Measurements from ENCODE around the gene WNK2. TPM values are rescaled to one million over a fixed set of nuclear protein-coding genes. Genes with fewer than 3 reads are reported as not detected.

The WNK2 gene
- total RNA-seq, 3 donors from 2014 or later = 2.7 to 3.3 (median 3.0) TPM

- peaks cover 2% of the 10 kb centered on the region for H3K27me3 Mint-ChIP-seq (ENCODE audit: low read depth)
- no peaks in the 10 kb centered on the region for H3K9me3 Mint-ChIP-seq
- no peak for ATAC-seq
- H3K4me1 Mint-ChIP-seq (ENCODE audit: low read depth) = peaks cover 7% of the 10 kb centered on the region
- H3K4me3 Mint-ChIP-seq = no peak overlapping the region
- no peak for DNase-seq
- no peaks in the 10 kb centered on the region for H3K36me3 Mint-ChIP-seq (ENCODE audit: insufficient read depth)
Observed at GRCh38 chr9:93298498-93299417, 114.8 kb downstream of the WNK2 start.

GRCh38 chr9:93299418-93300174 lies 115.7 kb downstream of the WNK2 start:
- Mint-ChIP-seq H3K4me3 (no peak overlapping the region), H3K9me3 (no peaks in the 10 kb centered on the region), H3K36me3 (ENCODE audit: insufficient read depth) (no peaks in the 10 kb centered on the region), H3K27me3 (ENCODE audit: low read depth) (no peaks in the 10 kb centered on the region), H3K4me1 (ENCODE audit: low read depth) (peaks cover 7% of the 10 kb centered on the region)
- no peak for DNase-seq
- no peak for ATAC-seq

- peaks cover 5% of the 10 kb centered on the region for H3K4me1 Mint-ChIP-seq (ENCODE audit: low read depth)
- H3K36me3 Mint-ChIP-seq (ENCODE audit: insufficient read depth) = no peaks in the 10 kb centered on the region
- ATAC-seq = no peak
- H3K4me3 Mint-ChIP-seq = no peak overlapping the region
- no peaks in the 10 kb centered on the region for H3K27me3 Mint-ChIP-seq (ENCODE audit: low read depth)
- no peaks in the 10 kb centered on the region for H3K9me3 Mint-ChIP-seq
- no peak for DNase-seq
Observed at GRCh38 chr9:93300175-93300572, 116.2 kb downstream of the WNK2 start.

- Mint-ChIP-seq H3K4me3 (no peak overlapping the region), H3K4me1 (ENCODE audit: low read depth) (peaks cover 5% of the 10 kb centered on the region), H3K9me3 (no peaks in the 10 kb centered on the region), H3K36me3 (ENCODE audit: insufficient read depth) (no peaks in the 10 kb centered on the region), H3K27me3 (ENCODE audit: low read depth) (no peaks in the 10 kb centered on the region)
- ATAC-seq (no peak), DNase-seq (no peak)
Observed at GRCh38 chr9:93300585-93301081, 116.7 kb downstream of the WNK2 start.

GRCh38 chr9:93301291-93301811 lies 117.4 kb downstream of the WNK2 start:
- Mint-ChIP-seq H3K36me3 (ENCODE audit: insufficient read depth) (no peaks in the 10 kb centered on the region), H3K4me1 (ENCODE audit: low read depth) (peaks cover 5% of the 10 kb centered on the region), H3K27me3 (ENCODE audit: low read depth) (no peaks in the 10 kb centered on the region), H3K4me3 (no peak overlapping the region), H3K9me3 (no peaks in the 10 kb centered on the region)
- ATAC-seq = no peak
- no peak for DNase-seq

GRCh38 chr9:93301911-93302541 lies 118.1 kb downstream of the WNK2 start:
- Mint-ChIP-seq H3K27me3 (ENCODE audit: low read depth) (no peaks in the 10 kb centered on the region), H3K4me1 (ENCODE audit: low read depth) (peaks cover 5% of the 10 kb centered on the region), H3K36me3 (ENCODE audit: insufficient read depth) (no peaks in the 10 kb centered on the region), H3K4me3 (no peak overlapping the region), H3K9me3 (no peaks in the 10 kb centered on the region)
- no peak for ATAC-seq
- DNase-seq = no peak

- peak; percentile 74 to 76 for ATAC-seq
- H3K27me3 Mint-ChIP-seq (ENCODE audit: low read depth) = no peaks in the 10 kb centered on the region
- H3K36me3 Mint-ChIP-seq (ENCODE audit: insufficient read depth) = no peaks in the 10 kb centered on the region
- H3K9me3 Mint-ChIP-seq = no peaks in the 10 kb centered on the region
- peak; percentile 56 for DNase-seq
- peaks cover 3% of the 10 kb centered on the region for H3K4me1 Mint-ChIP-seq (ENCODE audit: low read depth)
- H3K4me3 Mint-ChIP-seq = no peak overlapping the region
Observed at GRCh38 chr9:93302586-93303257, 118.8 kb downstream of the WNK2 start.

GRCh38 chr9:93303258-93303771 lies 119.4 kb downstream of the WNK2 start:
- H3K9me3 Mint-ChIP-seq = no peaks in the 10 kb centered on the region
- DNase-seq (no peak), ATAC-seq (no peak)
- no peaks in the 10 kb centered on the region for H3K36me3 Mint-ChIP-seq (ENCODE audit: insufficient read depth)
- H3K4me1 Mint-ChIP-seq (ENCODE audit: low read depth) = no peaks in the 10 kb centered on the region
- H3K4me3 Mint-ChIP-seq = no peak overlapping the region
- no peaks in the 10 kb centered on the region for H3K27me3 Mint-ChIP-seq (ENCODE audit: low read depth)

GRCh38 chr9:93303806-93304573 lies 120.1 kb downstream of the WNK2 start:
- Mint-ChIP-seq H3K9me3 (no peaks in the 10 kb centered on the region), H3K4me3 (no peak overlapping the region), H3K36me3 (ENCODE audit: insufficient read depth) (no peaks in the 10 kb centered on the region), H3K4me1 (ENCODE audit: low read depth) (no peaks in the 10 kb centered on the region), H3K27me3 (ENCODE audit: low read depth) (no peaks in the 10 kb centered on the region)
- no peak for ATAC-seq
- no peak for DNase-seq

GRCh38 chr9:93304574-93305496 lies 120.9 kb downstream of the WNK2 start:
- Mint-ChIP-seq H3K27me3 (ENCODE audit: low read depth) (no peaks in the 10 kb centered on the region), H3K4me3 (no peak overlapping the region), H3K9me3 (no peaks in the 10 kb centered on the region), H3K4me1 (ENCODE audit: low read depth) (no peaks in the 10 kb centered on the region), H3K36me3 (ENCODE audit: insufficient read depth) (no peaks in the 10 kb centered on the region)
- no peak for DNase-seq
- ATAC-seq = no peak

GRCh38 chr9:93305497-93306020 lies 121.6 kb downstream of the WNK2 start:
- Mint-ChIP-seq H3K4me3 (no peak overlapping the region), H3K4me1 (ENCODE audit: low read depth) (no peaks in the 10 kb centered on the region), H3K9me3 (no peaks in the 10 kb centered on the region), H3K36me3 (ENCODE audit: insufficient read depth) (no peaks in the 10 kb centered on the region), H3K27me3 (ENCODE audit: low read depth) (no peaks in the 10 kb centered on the region)
- ATAC-seq (no peak), DNase-seq (no peak)

- ATAC-seq = no peak
- no peaks in the 10 kb centered on the region for H3K27me3 Mint-ChIP-seq (ENCODE audit: low read depth)
- no peaks in the 10 kb centered on the region for H3K4me1 Mint-ChIP-seq (ENCODE audit: low read depth)
- H3K9me3 Mint-ChIP-seq = no peaks in the 10 kb centered on the region
- H3K4me3 Mint-ChIP-seq = no peak overlapping the region
- no peak for DNase-seq
- no peaks in the 10 kb centered on the region for H3K36me3 Mint-ChIP-seq (ENCODE audit: insufficient read depth)
Observed at GRCh38 chr9:93306081-93306480, 122.1 kb downstream of the WNK2 start.

Measured in activated T-cell treated with anti-CD3 and anti-CD28 coated beads, Interleukin-2, amount 50 U/mL, for 4 hours (primary cell).